SK-MEL-5 (cell line): Measurements from ENCODE around the gene EHF. TPM values are rescaled to one million over a fixed set of nuclear protein-coding genes. Genes with fewer than 3 reads are reported as not detected.
"Not testable (repeated sequence)": the region's sequence is repeated elsewhere in the genome, so short reads cannot be mapped to it uniquely, and the experiment has no call there.

ENCODE experiments used
- DNase-seq: peaks from one replicate; pipeline ENCODE4 v3.0.0-alpha.2; 2016; ENCODE audit warnings: low read depth, low spot score
- in situ Hi-C: cut with HindIII; loops from 2 replicates; pipeline ENCODE4 v1.10.0; 2016; ENCODE audit warnings: low sequenced_read_pairs, high pct_unique_total_duplicates, low pct_unique_long_range_greater_than_20kb
- polyA plus RNA-seq, 2 experiments: library from polyadenylated mRNA; depleted of rRNA; stranded (reverse); fragments of >200 nt; gene quantifications; 2 replicates each; pipeline ENCODE4 v1.2.3, GENCODE V29; 2015
- total RNA-seq: library from RNA; depleted of rRNA; stranded (reverse); fragments of >200 nt; shearing (Covaris generic); gene quantifications from 2 replicates; pipeline ENCODE4 v1.2.3, GENCODE V29; 2014; rRNA removed

Gene EHF
- total RNA-seq = 0.13 and 0.16 TPM in 2 replicates
- polyA plus RNA-seq (2015; cell fraction: cytosol; rRNA removed) = 0.15 TPM in 1 of 2 replicates, not detected in the other
- polyA plus RNA-seq (2015; cell fraction: nucleus; rRNA removed) = 0.14 and 8.1 TPM in 2 replicates

DNA sequence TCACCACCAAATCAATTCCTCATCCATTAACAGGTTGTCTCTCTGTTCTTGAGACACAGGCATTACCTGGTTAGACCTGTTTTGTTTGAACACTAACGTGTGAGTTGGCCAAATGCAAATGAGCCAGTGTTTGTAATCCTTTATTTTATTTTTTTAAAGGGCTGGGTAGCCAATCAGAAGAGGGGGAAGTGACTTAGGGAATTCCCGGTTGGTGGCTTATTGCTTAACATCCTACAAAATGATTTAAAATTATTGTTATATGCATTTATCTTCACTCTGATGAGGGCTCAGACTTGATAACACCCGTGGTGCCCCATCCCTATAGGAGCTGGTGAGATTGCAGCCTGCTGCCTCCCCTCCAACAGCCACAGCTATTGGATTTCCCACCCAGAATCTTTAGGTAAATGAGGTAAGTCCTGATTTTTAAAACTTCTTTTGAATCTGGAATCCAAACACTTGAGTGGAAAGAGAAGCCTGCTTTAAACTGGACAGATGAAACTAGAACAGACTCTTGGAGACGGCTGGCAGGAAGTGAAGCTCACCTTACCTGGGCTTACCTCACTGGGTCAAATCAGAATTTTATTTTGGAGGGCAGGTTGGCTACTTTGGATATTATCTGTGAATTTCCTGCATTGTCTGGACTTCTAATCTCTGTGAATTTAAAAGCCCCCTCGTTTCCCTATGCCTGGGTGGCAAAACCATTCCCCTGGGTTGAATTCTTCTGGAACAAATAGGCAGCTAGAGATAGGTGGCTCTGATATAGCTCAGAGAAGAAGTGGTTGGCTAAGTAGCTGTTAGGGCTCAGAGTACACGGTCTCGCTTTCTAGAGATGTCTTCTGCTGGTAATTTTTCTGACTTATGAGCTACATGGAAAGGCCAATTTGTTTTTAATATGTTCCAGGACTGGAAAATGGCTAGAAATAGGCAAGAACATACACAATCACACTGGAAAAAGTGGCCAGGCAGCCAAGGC is at the start of gene EHF:
Gene EHF, plus strand, starts transcription at position 274 of the 973 bp plus-strand sequence. CDS start 21,538 bp downstream, outside the sequence.
- in situ Hi-C loops = no loop called here
- no peak for DNase-seq

GRCh38 chr11:34573537-34573936 is 47.4 kb upstream of the EHF start:
- in situ Hi-C loops = no loop called here
- no peak for DNase-seq

DNA sequence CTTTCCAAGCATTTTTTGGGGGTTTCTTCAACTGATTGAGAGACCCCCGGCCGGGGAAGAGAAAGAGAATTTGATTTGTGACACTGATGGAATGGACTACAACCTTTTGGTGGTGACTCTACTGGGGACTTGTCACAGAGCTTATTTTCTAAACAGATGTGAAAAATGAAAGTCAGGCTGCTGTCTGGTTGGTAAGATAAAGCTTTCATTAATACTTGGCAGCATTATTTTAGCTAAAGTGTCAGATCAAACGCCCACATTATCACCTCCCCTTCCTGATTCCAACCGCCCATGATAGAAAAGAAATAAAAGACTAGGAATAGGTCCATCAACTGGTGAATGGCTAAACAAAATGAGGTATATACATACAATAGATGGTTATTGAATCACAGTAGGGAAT is 45.6 kb upstream of the EHF start:
- in situ Hi-C loops = no loop called here
- no peak for DNase-seq

- in situ Hi-C loops = no loop called here
- no peak for DNase-seq
These were observed 45.2 kb upstream of the EHF start for GRCh38 chr11:34575671-34576070.

- DNase-seq = no peak
- in situ Hi-C loops = no loop called here
These were observed 44.6 kb upstream of the EHF start for GRCh38 chr11:34576331-34576730.

GRCh38 chr11:34583818-34584217 is 37.1 kb upstream of the EHF start:
- in situ Hi-C loops = no loop called here
- no peak for DNase-seq

- DNase-seq = no peak
- in situ Hi-C loops = no loop called here
These were observed 35.6 kb upstream of the EHF start for GRCh38 chr11:34585304-34585734.

- peak; percentile 83 for DNase-seq
- in situ Hi-C loops = no loop called here
These were observed 35.0 kb upstream of the EHF start for GRCh38 chr11:34585735-34586487.

GRCh38 chr11:34586488-34587281 is 34.2 kb upstream of the EHF start:
- DNase-seq = no peak
- in situ Hi-C loops = no loop called here

GRCh38 chr11:34587282-34587677 is 33.6 kb upstream of the EHF start:
- DNase-seq = no peak
- in situ Hi-C loops = no loop called here

DNA sequence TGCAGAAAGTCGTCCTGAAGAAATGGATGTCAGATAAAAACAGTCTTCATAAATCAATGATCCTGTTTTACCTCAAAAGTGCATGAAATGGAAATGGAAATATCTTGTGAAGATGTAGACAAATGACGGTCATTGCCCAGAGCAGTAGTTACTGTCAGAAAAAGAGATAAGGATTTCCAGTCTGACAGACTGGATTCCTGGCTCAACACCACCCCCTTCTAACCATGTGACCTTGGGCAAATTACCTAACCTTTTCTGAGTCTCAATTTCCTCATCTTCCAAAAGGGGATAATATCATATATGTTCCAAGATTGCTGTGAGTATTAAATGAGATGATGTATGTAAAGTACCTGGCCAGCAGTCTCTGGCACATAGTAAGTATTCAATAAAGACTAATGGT is 32.9 kb upstream of the EHF start:
- DNase-seq = no peak
- in situ Hi-C loops = no loop called here

DNA sequence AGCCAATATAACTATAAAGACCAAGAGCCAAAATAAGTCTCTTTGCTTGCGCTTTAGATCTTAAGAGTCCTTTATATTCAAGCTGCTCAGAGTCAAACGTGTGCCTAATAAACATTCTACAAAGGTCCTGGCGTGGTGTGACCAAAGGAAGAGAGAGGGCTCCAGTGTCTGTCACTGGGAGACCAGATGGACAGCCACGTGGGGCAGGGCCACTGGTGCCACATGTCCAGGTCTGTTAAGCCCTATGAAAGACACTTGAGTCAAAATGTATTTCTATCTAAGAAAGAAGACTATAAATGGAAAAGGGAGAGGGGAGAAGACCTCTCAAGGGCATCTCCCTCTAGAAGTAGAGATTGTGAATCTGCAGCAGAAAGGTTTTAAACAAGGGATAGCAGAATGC is 32.2 kb upstream of the EHF start:
- no peak for DNase-seq
- in situ Hi-C loops = no loop called here

DNA sequence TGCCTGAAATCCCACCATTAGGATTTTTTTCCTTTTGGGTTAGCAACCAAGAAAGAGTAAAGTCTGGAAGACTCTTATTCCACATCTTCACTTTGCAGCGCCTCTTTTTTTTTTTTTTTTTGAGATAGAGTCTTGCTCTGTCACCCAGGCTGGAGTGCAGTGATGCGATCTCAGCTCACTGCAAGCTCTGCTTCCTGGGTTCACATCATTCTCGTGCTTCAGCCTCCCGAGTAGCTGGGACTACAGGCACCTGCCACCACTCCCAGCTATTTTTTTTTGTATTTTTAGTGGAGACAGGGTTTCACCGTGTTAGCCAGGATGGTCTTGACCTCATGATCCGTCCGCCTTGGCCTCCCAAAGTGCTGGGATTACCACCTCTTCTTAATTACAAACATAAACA is 31.7 kb upstream of the EHF start:
- DNase-seq, in situ Hi-C loops: not testable (repeated sequence)

- in situ Hi-C loops = no loop called here
- DNase-seq = no peak
These were observed 27.8 kb upstream of the EHF start for GRCh38 chr11:34593085-34593484.

- in situ Hi-C loops = no loop called here
- DNase-seq = no peak
These were observed 26.3 kb upstream of the EHF start for GRCh38 chr11:34594603-34595002.

- no peak for DNase-seq
- in situ Hi-C loops = no loop called here
These were observed 25.5 kb upstream of the EHF start for GRCh38 chr11:34595391-34595790.

- no peak for DNase-seq
- in situ Hi-C loops = no loop called here
These were observed 24.8 kb upstream of the EHF start for GRCh38 chr11:34595960-34596644.
